Measurements from ENCODE around the gene GNG8.

GRCh38 chr19:46610413-46610775 is 25.6 kb downstream of the GNG8 start:
- no peak for TF ChIP-seq EZH2 (IDR thresholded peaks at IDR 0.05; ENCODE audit: insufficient read depth, low read length)
- TF ChIP-seq CTCF (IDR thresholded peaks at IDR 0.05; ENCODE audit: insufficient read depth, low read depth, low read length): no peak
